H1 (cell line): ENCODE data around the gene CDC40. TPM values are rescaled to one million over a fixed set of nuclear protein-coding genes. Genes with fewer than 3 reads are reported as not detected.

Experiments used
- CTCF ChIA-PET: fragments of 300-600 bp; sonication (Branson Sonifier 250); formaldehyde crosslinking; loops from one replicate; lab custom pipeline; 2021; ENCODE audit not compliant: partially characterized antibody; lab: Charles Lee
- POLR2A ChIA-PET: fragments of 300-600 bp; sonication (Branson Sonifier 250); formaldehyde crosslinking; loops from one replicate; lab custom pipeline; 2021; ENCODE audit warnings: inconsistent platforms; ENCODE audit not compliant: partially characterized antibody; lab: Charles Lee
- DNase-seq, 2 experiments: peaks; one replicate each; pipeline versions ENCODE4 v3.0.0 to v3.0.0-alpha.2; 2010 to 2022; ENCODE audit warnings: low spot score in 2 of 2, low read depth in 1 of 2, mixed read lengths in 1 of 2
- FAIRE-seq: peaks from 2 replicates; lab custom pipeline; 2011; peaks lifted over from hg19 to GRCh38; lab: Jason Lieb, UNC
- H2AFZ ChIP-seq: 2 replicates; pipeline ENCODE4 v1.8.1; 2012; ENCODE audit warnings: low read length, inconsistent platforms
- H2AK5ac ChIP-seq: 2 replicates; pipeline ENCODE4 v1.6.1; 2013; ENCODE audit warnings: low read depth, low read length
- H2BK120ac ChIP-seq: replicated peaks from 2 replicates; pipeline ENCODE3; 2013; ENCODE audit warnings: low read depth, low read length, inconsistent platforms
- H2BK12ac ChIP-seq: 2 replicates; pipeline ENCODE4 v1.6.1; 2013; ENCODE audit warnings: low read depth, low read length
- H2BK15ac ChIP-seq: 2 replicates; pipeline ENCODE4 v1.6.1; 2013; ENCODE audit warnings: low read length
- H2BK20ac ChIP-seq: 2 replicates; pipeline ENCODE4 v1.6.1; 2013; ENCODE audit warnings: low read length
- H2BK5ac ChIP-seq: 2 replicates; pipeline ENCODE4 v1.6.1; 2013; ENCODE audit warnings: low read depth, low read length
- H3K14ac ChIP-seq: 2 replicates; pipeline ENCODE4 v1.6.1; 2013; ENCODE audit warnings: inconsistent platforms; ENCODE audit not compliant: insufficient read length
- H3K18ac ChIP-seq: 2 replicates; pipeline ENCODE4 v1.6.1; 2013; ENCODE audit warnings: low read length; ENCODE audit errors: extremely low read depth
- H3K23ac ChIP-seq: 2 replicates; pipeline ENCODE4 v1.6.1; 2013; ENCODE audit warnings: inconsistent platforms; ENCODE audit not compliant: insufficient read length
- H3K23me2 ChIP-seq: 2 replicates; pipeline ENCODE4 v1.6.1; 2013; ENCODE audit warnings: low read depth, low read length
- H3K27ac ChIP-seq: 2 replicates; pipeline ENCODE4 v1.6.1; 2011; ENCODE audit warnings: low read depth, low read length, inconsistent platforms
- H3K27me3 ChIP-seq, 4 experiments: replicated peaks in 1 of 4; 1 replicate in 1 of 4; 2 replicates in 3 of 4; pipeline versions ENCODE4 v1.6.1 to v1.8.1; 2011 to 2013; ENCODE audit warnings: low read length in 3 of 4, mild to moderate bottlenecking in 3 of 4, inconsistent platforms in 2 of 4, mixed read lengths in 2 of 4, moderate library complexity in 1 of 4; ENCODE audit not compliant: control insufficient read depth in 3 of 4, insufficient read depth in 3 of 4; ENCODE audit errors: extremely low read depth in 1 of 4
- H3K36me3 ChIP-seq, 4 experiments: 2 replicates each; pipeline versions ENCODE4 v1.6.1 to v1.8.1; 2011 to 2013; ENCODE audit warnings: mild to moderate bottlenecking in 4 of 4, low read length in 3 of 4, moderate library complexity in 2 of 4, control low read depth in 1 of 4, inconsistent platforms in 1 of 4; ENCODE audit not compliant: insufficient read depth in 4 of 4, control insufficient read depth in 2 of 4
- H3K4ac ChIP-seq: replicated peaks from 2 replicates; pipeline ENCODE3; 2013; ENCODE audit warnings: low read length, low read depth, mixed read lengths, inconsistent platforms; ENCODE audit not compliant: insufficient read length
- H3K4me1 ChIP-seq, 4 experiments: replicated peaks in 1 of 4; 1 replicate in 1 of 4; 2 replicates in 3 of 4; pipeline versions ENCODE4 v1.6.1 to v1.8.1; 2011 to 2013; ENCODE audit warnings: low read length in 3 of 4, inconsistent platforms in 2 of 4, mixed read lengths in 1 of 4; ENCODE audit not compliant: insufficient read depth in 4 of 4, control insufficient read depth in 3 of 4
- H3K4me2 ChIP-seq, 2 experiments: 2 replicates each; pipeline versions ENCODE4 v1.6.1 to v1.8.1; 2011 to 2013; ENCODE audit warnings: low read depth in 2 of 2, low read length in 2 of 2, control low read depth in 1 of 2, inconsistent platforms in 1 of 2, mild to moderate bottlenecking in 1 of 2; ENCODE audit not compliant: insufficient read depth in 1 of 2
- H3K4me3 ChIP-seq, 4 experiments: fragments of 200-600, 300-600 bp in 1 of 4; sonication (generic), shearing (Covaris generic), sonication (Bioruptor Twin) in 1 of 4; 2 replicates each; pipeline versions ENCODE4 v1.5.1 to v1.8.1; 2011 to 2016; ENCODE audit warnings: low read length in 4 of 4, low read depth in 3 of 4, control low read depth in 2 of 4, inconsistent platforms in 2 of 4, mild to moderate bottlenecking in 2 of 4, mixed read lengths in 1 of 4, moderate library complexity in 1 of 4; ENCODE audit not compliant: insufficient read depth in 2 of 4; ENCODE audit errors: extremely low read depth in 1 of 4
- H3K56ac ChIP-seq: replicated peaks from 2 replicates; pipeline ENCODE3; 2013; ENCODE audit warnings: low read depth, mild to moderate bottlenecking, mixed read lengths, low read length, inconsistent platforms; ENCODE audit not compliant: insufficient read length
- H3K79me1 ChIP-seq: 2 replicates; pipeline ENCODE4 v1.6.1; 2013; ENCODE audit warnings: low read depth, low read length, control low read depth
- H3K79me2 ChIP-seq, 2 experiments: 2 replicates each; pipeline versions ENCODE4 v1.6.1 to v1.8.1; 2012 to 2013; ENCODE audit warnings: low read length in 2 of 2, mild to moderate bottlenecking in 2 of 2, inconsistent platforms in 1 of 2; ENCODE audit not compliant: insufficient read depth in 2 of 2, control insufficient read depth in 1 of 2
- H3K9ac ChIP-seq, 4 experiments: replicated peaks in 1 of 4; 1 replicate in 1 of 4; 2 replicates in 3 of 4; pipeline versions ENCODE4 v1.6.1 to v1.8.1; 2011 to 2013; ENCODE audit warnings: low read depth in 3 of 4, low read length in 3 of 4, control low read depth in 2 of 4, mild to moderate bottlenecking in 2 of 4, moderate library complexity in 2 of 4, inconsistent platforms in 1 of 4; ENCODE audit errors: extremely low read depth in 1 of 4
- H3K9me3 ChIP-seq, 2 experiments: 2 replicates each; pipeline versions ENCODE4 v1.6.1 to v1.8.1; 2012 to 2013; ENCODE audit warnings: mild to moderate bottlenecking in 2 of 2, moderate library complexity in 2 of 2, control low read depth in 1 of 2, inconsistent platforms in 1 of 2, low read depth in 1 of 2, low read length in 1 of 2, mixed read lengths in 1 of 2; ENCODE audit not compliant: insufficient read depth in 2 of 2
- H4K20me1 ChIP-seq, 2 experiments: replicated peaks in 1 of 2; 2 replicates each; pipeline versions ENCODE3 to v1.8.1; 2011 to 2013; ENCODE audit warnings: inconsistent platforms in 2 of 2, low read length in 2 of 2, mild to moderate bottlenecking in 1 of 2; ENCODE audit not compliant: insufficient read depth in 2 of 2, control insufficient read depth in 1 of 2
- H4K5ac ChIP-seq: 2 replicates; pipeline ENCODE4 v1.6.1; 2013; ENCODE audit warnings: low read length, low read depth, mixed read lengths, inconsistent platforms; ENCODE audit not compliant: insufficient read length
- H4K8ac ChIP-seq: 2 replicates; pipeline ENCODE4 v1.8.0; 2013; ENCODE audit warnings: mild to moderate bottlenecking, moderate library complexity, low read length, inconsistent platforms; ENCODE audit not compliant: insufficient read depth; ENCODE audit errors: extremely low read depth
- H4K91ac ChIP-seq: replicated peaks from 2 replicates; pipeline ENCODE3; 2013; ENCODE audit warnings: low read length, mixed read lengths, inconsistent platforms; ENCODE audit not compliant: insufficient read length
- BACH1 ChIP-seq: IDR thresholded peaks from 2 replicates; pipeline ENCODE4 v1.6.1; 2012; ENCODE audit warnings: low read length, improper control_type of control experiment
- CEBPB ChIP-seq: IDR thresholded peaks from 2 replicates; pipeline ENCODE4 v1.6.1; 2012; ENCODE audit warnings: low read depth, low read length
- CREB1 ChIP-seq: IDR thresholded peaks from 2 replicates; pipeline ENCODE4 v1.6.1; 2012; ENCODE audit warnings: inconsistent platforms
- CTBP2 ChIP-seq: IDR thresholded peaks from 2 replicates; pipeline ENCODE4 v1.7.0; 2011; ENCODE audit warnings: borderline replicate concordance, mild to moderate bottlenecking, moderate library complexity, mixed read lengths, low read length; ENCODE audit not compliant: insufficient read depth, insufficient read length
- EZH2 ChIP-seq: fragments of 200-600 bp; sonication (generic); IDR thresholded peaks from 2 replicates; pipeline ENCODE4 v1.7.1; 2012; ENCODE audit warnings: low read depth, mild to moderate bottlenecking, moderate library complexity, low read length, inconsistent platforms; ENCODE audit not compliant: severe bottlenecking
- GABPA ChIP-seq: IDR thresholded peaks from 2 replicates; pipeline ENCODE4 v1.6.1; 2011; ENCODE audit warnings: mild to moderate bottlenecking, low read length, moderate library complexity, borderline replicate concordance; ENCODE audit not compliant: insufficient read depth
- JUN ChIP-seq: IDR thresholded peaks from 2 replicates; pipeline ENCODE4 v1.6.1; 2011; ENCODE audit warnings: low read depth, mild to moderate bottlenecking, improper control_type of control experiment, low read length
- JUND ChIP-seq: IDR thresholded peaks from 2 replicates; pipeline ENCODE4 v1.6.1; 2011; ENCODE audit warnings: mild to moderate bottlenecking, improper control_type of control experiment, low read length
- NANOG ChIP-seq: IDR thresholded peaks from 2 replicates; pipeline ENCODE4 v1.6.1; 2011; ENCODE audit warnings: low read length, low read depth, mild to moderate bottlenecking, inconsistent platforms; ENCODE audit not compliant: insufficient read depth, poor library complexity, severe bottlenecking
- POU5F1 ChIP-seq: IDR thresholded peaks from 2 replicates; pipeline ENCODE4 v1.6.1; 2011; ENCODE audit warnings: low read depth, mild to moderate bottlenecking, low read length, moderate library complexity
- RFX5 ChIP-seq: IDR thresholded peaks from 2 replicates; pipeline ENCODE4 v1.6.1; 2011; ENCODE audit warnings: low read depth, low read length, improper control_type of control experiment, borderline replicate concordance
- RXRA ChIP-seq: IDR thresholded peaks from 2 replicates; pipeline ENCODE4 v1.6.1; 2011; ENCODE audit warnings: low read depth, mild to moderate bottlenecking, low read length, moderate library complexity; ENCODE audit not compliant: insufficient read depth
- SIX5 ChIP-seq: IDR thresholded peaks from 2 replicates; pipeline ENCODE4 v1.6.1; 2011; ENCODE audit warnings: mild to moderate bottlenecking, low read depth, low read length
- TBP ChIP-seq: IDR thresholded peaks from 2 replicates; pipeline ENCODE4 v1.6.1; 2011; ENCODE audit warnings: low read depth, low read length, improper control_type of control experiment
- TCF12 ChIP-seq: IDR thresholded peaks from 2 replicates; pipeline ENCODE4 v1.6.1; 2011; ENCODE audit warnings: low read depth, mild to moderate bottlenecking, low read length
- YY1 ChIP-seq: IDR thresholded peaks from 2 replicates; pipeline ENCODE4 v1.6.1; 2011; ENCODE audit warnings: low read depth, mild to moderate bottlenecking, low read length
- WGBS, 2 experiments: shearing (Covaris generic) in 1 of 2; methylation state at CpG; one replicate each; pipeline versions ENCODE4 v1.1.6 to v1.1.7; 2013 to 2015; ENCODE audit warnings: low lambda C conversion rate in 2 of 2, mixed read lengths in 2 of 2, inconsistent platforms in 1 of 2, low coverage in 1 of 2, missing lambda C conversion rate in 1 of 2; ENCODE audit not compliant: insufficient replicate concordance in 2 of 2, insufficient coverage in 1 of 2, insufficient read length in 1 of 2; ENCODE audit errors: extremely low coverage in 1 of 2, missing lambda C conversion rate in 1 of 2; 5-methylcytosine and 5-hydroxymethylcytosine counted together
- polyA plus RNA-seq, 7 experiments: library from polyadenylated mRNA; depleted of rRNA in 3 of 7; stranded (reverse) in 5 of 7; unstranded in 2 of 7; fragments of >200 nt in 5 of 7; fragments of 200-250 nt in 2 of 7; gene quantifications; 1 replicate in 5 of 7; 2 replicates in 1 of 7; 4 replicates in 1 of 7; pipeline versions ENCODE4 v1.2.1 to v1.2.3, GENCODE V29; 2011 to 2013; ENCODE audit warnings: missing spikeins in 2 of 7, mixed read lengths in 2 of 7
- total RNA-seq: library from RNA; stranded (reverse); fragmentation: NEBNext Ultra II Directional; extraction: Animal tissue kit (Norgen Biotek cat#: 25700); gene quantifications from 2 replicates; pipeline ENCODE4 v1.2.1, GENCODE V29; 2021

CDC40 gene
- total and polyA plus RNA-seq, 2 of the 8 experiments (the other 6 are each of a cell fraction or from before 2014, with no cell fraction given): 7.3 to 27.2 TPM

GRCh38 chr6:110147870-110148269 lies 32.4 kb upstream of the CDC40 start:
- Histone ChIP-seq H3K27ac (no peak overlapping the region), H2AK5ac (no peak overlapping the region), H3K23me2 (no peaks in the 10 kb centered on the region), H4K5ac (no peak overlapping the region), H3K4me3 (no peak overlapping the region), H3K56ac (no peak overlapping the region), H2BK20ac (no peak overlapping the region), H2BK15ac (no peak overlapping the region), H2BK120ac (no peak overlapping the region), H3K36me3 (no peaks in the 10 kb centered on the region; a peak in 1 of 8 replicates), H4K8ac (no peak overlapping the region), H2BK12ac (no peak overlapping the region), H3K9ac (no peak overlapping the region), H3K4me1 (no peaks in the 10 kb centered on the region), H3K79me1 (no peaks in the 10 kb centered on the region), H3K79me2 (0 out of 4 replicates have a peak, but pooled peaks cover 0 to 3% of the 10 kb centered on the region in 2 experiments), H4K91ac (no peak overlapping the region), H2BK5ac (no peak overlapping the region), H4K20me1 (no peaks in the 10 kb centered on the region), H2AFZ (no peak overlapping the region), H3K23ac (no peak overlapping the region), H3K14ac (no peak overlapping the region), H3K18ac (no peak overlapping the region), H3K27me3 (no peaks in the 10 kb centered on the region), H3K4me2 (no peak overlapping the region), H3K9me3 (no peaks in the 10 kb centered on the region), H3K4ac (no peak overlapping the region)
- no peak for FAIRE-seq
- ChIA-PET POLR2A (no interaction called here), CTCF (no interaction called here)
- no peak for DNase-seq
- WGBS, 2 experiments: 94% methylated on average over 3 of the region's 3 CpGs; no CpG with 5 or more reads in 1 of the 2 experiments
- TF ChIP-seq TCF12 (no peak), JUND (no peak), JUN (no peak), CREB1 (no peak), NANOG (no peak), POU5F1 (no peak), GABPA (no peak), BACH1 (no peak), RXRA (no peak), SIX5 (no peak), EZH2 (no peak), YY1 (no peak), CTBP2 (no peak), RFX5 (no peak), CEBPB (no peak), TBP (no peak)
